Endothelial cell of umbilical vein (primary cell): ENCODE measurements around the gene ZBTB9. TPM values are rescaled to one million over a fixed set of nuclear protein-coding genes. Genes with fewer than 3 reads are reported as not detected.

Experiments used
- BruUV-seq: library from RNA; stranded (reverse); fragments of 400-500 nt; replicated peaks from 2 replicates; lab custom pipeline; 2021; lab: Mats Ljungman, UMichigan
- CTCF ChIA-PET: fragments of 300-600, 350-600 bp; sonication (Branson Sonifier 250); formaldehyde crosslinking; loops from one replicate; lab custom pipeline; 2021; ENCODE audit warnings: antibody characterized with exemption, inconsistent platforms; lab: Charles Lee
- POLR2A ChIA-PET: fragments of 300-600, 350-600 bp; sonication (Branson Sonifier 250); formaldehyde crosslinking; loops from one replicate; lab custom pipeline; 2021; ENCODE audit warnings: antibody characterized with exemption, inconsistent platforms; lab: Charles Lee
- DNase-seq: peaks from one replicate; pipeline ENCODE4 v3.0.0-alpha.2; 2011; ENCODE audit warnings: low read depth, low spot score
- FAIRE-seq: peaks from 2 replicates; lab custom pipeline; 2011; peaks lifted over from hg19 to GRCh38; lab: Jason Lieb, UNC
- H2AFZ ChIP-seq: 2 replicates; pipeline ENCODE4 v1.6.0; 2012; ENCODE audit warnings: low read depth, low read length, control low read depth, inconsistent platforms
- H3K27ac ChIP-seq: 2 replicates; pipeline ENCODE4 v1.5.1; 2011; ENCODE audit warnings: low read depth, mild to moderate bottlenecking, control low read depth, low read length, moderate library complexity; ENCODE audit not compliant: insufficient read depth
- H3K27me3 ChIP-seq, 2 experiments: 2 replicates each; pipeline versions ENCODE4 v1.6.0 to v1.6.1; 2011; ENCODE audit warnings: low read length in 2 of 2, mixed read lengths in 1 of 2; ENCODE audit not compliant: control insufficient read depth in 2 of 2, insufficient read depth in 2 of 2
- H3K36me3 ChIP-seq, 2 experiments: 2 replicates in 1 of 2; 3 replicates in 1 of 2; pipeline ENCODE4 v1.5.1; 2011; ENCODE audit warnings: low read length in 2 of 2, mild to moderate bottlenecking in 1 of 2, moderate library complexity in 1 of 2; ENCODE audit not compliant: control insufficient read depth in 2 of 2, insufficient read depth in 2 of 2; ENCODE audit errors: extremely low read depth in 1 of 2
- H3K4me1 ChIP-seq: 3 replicates; pipeline ENCODE4 v1.5.1; 2011; ENCODE audit warnings: mild to moderate bottlenecking, low read length; ENCODE audit not compliant: control insufficient read depth, insufficient read depth; ENCODE audit errors: extremely low read depth
- H3K4me2 ChIP-seq: 2 replicates; pipeline ENCODE4 v1.6.1; 2011; ENCODE audit warnings: low read length, control low read depth, mixed read lengths; ENCODE audit not compliant: insufficient read depth
- H3K4me3 ChIP-seq, 3 experiments: fragments of 200-600 bp in 1 of 3; sonication (generic), shearing (Covaris generic) in 1 of 3; replicated peaks in 1 of 3; 2 replicates each; pipeline ENCODE4 v1.5.1; 2011 to 2016; ENCODE audit warnings: control low read depth in 3 of 3, low read length in 3 of 3, mild to moderate bottlenecking in 2 of 3, inconsistent platforms in 1 of 3, low read depth in 1 of 3, moderate library complexity in 1 of 3; ENCODE audit not compliant: insufficient read depth in 1 of 3
- H3K79me2 ChIP-seq: 2 replicates; pipeline ENCODE4 v1.6.0; 2012; ENCODE audit warnings: low read length, inconsistent platforms; ENCODE audit not compliant: control insufficient read depth, insufficient read depth
- H3K9ac ChIP-seq: replicated peaks from 2 replicates; pipeline ENCODE3; 2011; ENCODE audit warnings: low read length, control low read depth; ENCODE audit not compliant: insufficient read depth; ENCODE audit errors: extremely low read depth
- H3K9me1 ChIP-seq: replicated peaks from 3 replicates; pipeline ENCODE4 v1.6.0; 2011; ENCODE audit warnings: mild to moderate bottlenecking, low read length; ENCODE audit not compliant: control insufficient read depth, insufficient read depth; ENCODE audit errors: extremely low read depth
- H3K9me3 ChIP-seq: replicated peaks from 2 replicates; pipeline ENCODE4 v1.5.1; 2012; ENCODE audit warnings: low read length, inconsistent platforms; ENCODE audit not compliant: control insufficient read depth, insufficient read depth
- H4K20me1 ChIP-seq: replicated peaks from 2 replicates; pipeline ENCODE3; 2011; ENCODE audit warnings: mild to moderate bottlenecking, low read length; ENCODE audit not compliant: control insufficient read depth, insufficient read depth; ENCODE audit errors: extremely low read depth
- EZH2 ChIP-seq: IDR thresholded peaks from 2 replicates; pipeline ENCODE4 v1.6.1; 2012; ENCODE audit warnings: borderline replicate concordance, low read depth, mild to moderate bottlenecking, moderate library complexity, low read length, inconsistent platforms; ENCODE audit not compliant: severe bottlenecking
- FOS ChIP-seq: IDR thresholded peaks from 2 replicates; pipeline ENCODE4 v1.6.1; 2011; ENCODE audit warnings: mild to moderate bottlenecking, low read length, moderate library complexity, borderline replicate concordance; ENCODE audit not compliant: insufficient read depth
- GATA2 ChIP-seq: IDR thresholded peaks from 2 replicates; pipeline ENCODE4 v1.7.0; 2011; ENCODE audit warnings: low read depth, mild to moderate bottlenecking, moderate library complexity, mixed read lengths, low read length; ENCODE audit not compliant: insufficient read length, insufficient read depth
- JUN ChIP-seq: IDR thresholded peaks from 2 replicates; pipeline ENCODE4 v1.6.1; 2011; ENCODE audit warnings: borderline replicate concordance, low read depth; ENCODE audit not compliant: insufficient read length, insufficient read depth
- MYC ChIP-seq: IDR thresholded peaks from one replicate; pipeline ENCODE4 v1.6.1; 2011; ENCODE audit warnings: mild to moderate bottlenecking, low read depth, low read length
- POLR2A ChIP-seq: IDR thresholded peaks from 2 replicates; pipeline ENCODE4 v1.6.1; 2012; ENCODE audit warnings: low read depth, mild to moderate bottlenecking, control low read depth, low read length
- POLR2AphosphoS5 ChIP-seq: IDR thresholded peaks from 2 replicates; pipeline ENCODE4 v1.6.1; 2012; ENCODE audit warnings: low read depth, mild to moderate bottlenecking, control low read depth, low read length, moderate library complexity; ENCODE audit not compliant: insufficient read depth
- dilution Hi-C: fragments of 300-500 bp; cut with MboI; formaldehyde crosslinking; loops from one replicate; pipeline ENCODE4 v1.15.0; 2019; ENCODE audit warnings: low sequenced_read_pairs; ENCODE audit not compliant: extremely low pct_ligation_motif_present
- intact Hi-C: fragments of 100-400 bp; cut with micrococcal nuclease; formaldehyde crosslinking; loops from one replicate; pipeline ENCODE4 v1.10.0; 2022
- polyA plus RNA-seq, 4 experiments: library from polyadenylated mRNA; depleted of rRNA in 3 of 4; stranded (reverse) in 3 of 4; unstranded in 1 of 4; fragments of >200 nt; gene quantifications; 2 replicates each; pipeline versions ENCODE4 v1.2.1 to v1.2.3, GENCODE V29; 2011 to 2012; ENCODE audit warnings: missing spikeins in 1 of 4
- total RNA-seq: library from RNA; stranded (reverse); gene quantifications from 2 replicates; pipeline ENCODE4 v1.2.3, GENCODE V29; 2021
- TF ChIP-seq, protein P1 (sequence below): IDR thresholded peaks from 2 replicates; pipeline ENCODE4 v1.6.1; 2011; ENCODE audit not compliant: insufficient read depth, insufficient read length
- TF ChIP-seq, protein P2 (sequence below), 2 donors: IDR thresholded peaks; 1 replicate in 1 of 2; 2 replicates in 1 of 2; pipeline ENCODE4 v1.5.1; 2011; ENCODE audit warnings: low read length in 2 of 2, mild to moderate bottlenecking in 2 of 2, moderate library complexity in 2 of 2, control low read depth in 1 of 2, inconsistent platforms in 1 of 2, low read depth in 1 of 2; ENCODE audit not compliant: insufficient read depth in 1 of 2; ENCODE audit errors: extremely low read depth in 1 of 2

The ZBTB9 gene
- total and polyA plus RNA-seq, 2 donors (not counting 3 experiments of a cell fraction or from before 2014, with no cell fraction given): 4.7 to 8.0 TPM

DNA sequence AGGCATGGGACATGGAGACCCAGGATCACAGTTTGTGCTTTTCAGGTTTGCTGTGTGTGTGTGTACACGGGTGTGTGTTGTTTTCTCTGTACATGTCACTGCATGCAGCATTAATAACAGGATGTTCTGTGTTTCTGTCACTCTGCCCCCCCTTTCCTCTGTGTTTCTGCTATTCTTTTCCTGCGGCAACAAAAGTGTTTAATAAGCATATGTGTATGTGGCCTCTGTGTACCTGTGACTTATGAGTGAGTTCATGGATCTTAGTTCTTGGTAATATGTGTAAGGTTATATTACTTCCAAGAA, 24.7 kb upstream of the ZBTB9 start:
- Histone ChIP-seq H3K9me3 (no peaks in the 10 kb centered on the region), H4K20me1 (no peaks in the 10 kb centered on the region), H3K4me1 (peaks cover 32% of the 10 kb centered on the region), H3K79me2 (no peaks in the 10 kb centered on the region), H3K4me2 (no peak overlapping the region), H2AFZ (no peak overlapping the region), H3K4me3 (no peak overlapping the region), H3K36me3 (no peaks in the 10 kb centered on the region), H3K27me3 (no peaks in the 10 kb centered on the region), H3K9me1 (no peaks in the 10 kb centered on the region), H3K27ac (no peak overlapping the region), H3K9ac (no peak overlapping the region)
- no peak for TF ChIP-seq MYC
- no peak for TF ChIP-seq FOS
- TF ChIP-seq, protein P1, sequence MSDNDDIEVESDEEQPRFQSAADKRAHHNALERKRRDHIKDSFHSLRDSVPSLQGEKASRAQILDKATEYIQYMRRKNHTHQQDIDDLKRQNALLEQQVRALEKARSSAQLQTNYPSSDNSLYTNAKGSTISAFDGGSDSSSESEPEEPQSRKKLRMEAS: no peak
- TF ChIP-seq GATA2: no peak
- TF ChIP-seq, protein P2, sequence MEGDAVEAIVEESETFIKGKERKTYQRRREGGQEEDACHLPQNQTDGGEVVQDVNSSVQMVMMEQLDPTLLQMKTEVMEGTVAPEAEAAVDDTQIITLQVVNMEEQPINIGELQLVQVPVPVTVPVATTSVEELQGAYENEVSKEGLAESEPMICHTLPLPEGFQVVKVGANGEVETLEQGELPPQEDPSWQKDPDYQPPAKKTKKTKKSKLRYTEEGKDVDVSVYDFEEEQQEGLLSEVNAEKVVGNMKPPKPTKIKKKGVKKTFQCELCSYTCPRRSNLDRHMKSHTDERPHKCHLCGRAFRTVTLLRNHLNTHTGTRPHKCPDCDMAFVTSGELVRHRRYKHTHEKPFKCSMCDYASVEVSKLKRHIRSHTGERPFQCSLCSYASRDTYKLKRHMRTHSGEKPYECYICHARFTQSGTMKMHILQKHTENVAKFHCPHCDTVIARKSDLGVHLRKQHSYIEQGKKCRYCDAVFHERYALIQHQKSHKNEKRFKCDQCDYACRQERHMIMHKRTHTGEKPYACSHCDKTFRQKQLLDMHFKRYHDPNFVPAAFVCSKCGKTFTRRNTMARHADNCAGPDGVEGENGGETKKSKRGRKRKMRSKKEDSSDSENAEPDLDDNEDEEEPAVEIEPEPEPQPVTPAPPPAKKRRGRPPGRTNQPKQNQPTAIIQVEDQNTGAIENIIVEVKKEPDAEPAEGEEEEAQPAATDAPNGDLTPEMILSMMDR (IDR thresholded peaks at IDR 0.05; ENCODE audit: extremely low read depth in 1 of 2, insufficient read depth in 1 of 2, low read depth in 1 of 2, low read length in 2 of 2): no peak
- no peak for TF ChIP-seq JUN
- TF ChIP-seq POLR2A: no peak
- TF ChIP-seq POLR2AphosphoS5: no peak
- TF ChIP-seq EZH2: no peak
- CTCF ChIA-PET: interaction anchor here (1.5 kb wide), 1 partner anchor 11 kb away, joined by 4 read pairs; the partner anchor contains the start of gene CUTA
- BruUV-seq: no TSS peak
- POLR2A ChIA-PET: no interaction called here
- dilution Hi-C loops: no loop called here
- no peak for DNase-seq
- no peak for FAIRE-seq
- intact Hi-C loops: loop anchor here (2.0 to 5.0 kb wide), 2 partner anchors 157 to 191 kb away; partner anchors contain the start of genes ITPR3, RPS18 and VPS52
